GM19193 (cell line): ENCODE data around the gene PDF.

Source experiments
- POLR2A ChIP-seq: IDR thresholded peaks from 4 replicates; pipeline ENCODE4 v1.6.1; 2011; ENCODE audit not compliant: insufficient read depth, insufficient read length; ENCODE audit errors: extremely low read depth

Gene PDF

DNA sequence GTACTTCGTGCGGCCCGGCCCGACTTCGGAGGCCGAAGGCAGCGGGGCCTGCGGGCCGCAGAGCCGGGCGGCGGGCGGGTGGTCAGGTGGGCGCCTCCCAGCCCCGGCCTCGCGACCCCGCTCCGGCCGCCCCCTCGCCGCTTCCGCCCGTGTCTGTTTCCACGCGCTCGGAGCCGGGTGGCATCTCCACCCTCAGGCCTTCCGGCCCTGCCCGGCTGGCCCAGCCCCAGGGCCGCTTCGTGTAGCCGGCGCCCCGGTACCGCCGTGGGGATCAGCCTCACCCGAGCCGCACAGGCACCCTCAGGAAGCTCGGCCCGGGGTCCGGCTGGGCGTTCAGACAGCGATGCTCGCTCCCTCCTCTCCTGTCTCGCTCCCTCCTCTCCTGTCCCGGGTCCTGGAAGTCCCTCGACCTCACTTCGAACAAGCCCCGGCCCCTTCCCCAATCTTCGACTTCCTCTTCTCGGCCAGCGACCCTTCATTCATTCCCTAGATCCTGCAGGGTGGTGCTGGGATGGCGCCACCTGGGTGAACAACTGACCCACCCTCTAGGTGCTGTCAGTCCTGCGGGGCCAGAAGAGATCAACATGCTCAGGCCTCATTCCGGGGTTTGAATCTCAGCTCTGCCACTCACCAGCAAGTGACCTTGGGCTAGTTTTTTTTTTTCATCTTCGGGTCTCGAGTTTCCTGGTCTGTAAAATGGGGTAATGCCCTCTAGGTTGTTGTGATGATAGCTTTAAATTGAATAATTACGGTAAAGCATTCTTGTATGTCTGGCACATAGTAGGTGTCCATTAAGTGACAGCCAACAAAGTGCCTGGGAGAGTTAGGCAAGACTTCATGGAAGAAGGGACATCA is 18.6 kb downstream of the PDF start:
- no peak for TF ChIP-seq POLR2A

DNA sequence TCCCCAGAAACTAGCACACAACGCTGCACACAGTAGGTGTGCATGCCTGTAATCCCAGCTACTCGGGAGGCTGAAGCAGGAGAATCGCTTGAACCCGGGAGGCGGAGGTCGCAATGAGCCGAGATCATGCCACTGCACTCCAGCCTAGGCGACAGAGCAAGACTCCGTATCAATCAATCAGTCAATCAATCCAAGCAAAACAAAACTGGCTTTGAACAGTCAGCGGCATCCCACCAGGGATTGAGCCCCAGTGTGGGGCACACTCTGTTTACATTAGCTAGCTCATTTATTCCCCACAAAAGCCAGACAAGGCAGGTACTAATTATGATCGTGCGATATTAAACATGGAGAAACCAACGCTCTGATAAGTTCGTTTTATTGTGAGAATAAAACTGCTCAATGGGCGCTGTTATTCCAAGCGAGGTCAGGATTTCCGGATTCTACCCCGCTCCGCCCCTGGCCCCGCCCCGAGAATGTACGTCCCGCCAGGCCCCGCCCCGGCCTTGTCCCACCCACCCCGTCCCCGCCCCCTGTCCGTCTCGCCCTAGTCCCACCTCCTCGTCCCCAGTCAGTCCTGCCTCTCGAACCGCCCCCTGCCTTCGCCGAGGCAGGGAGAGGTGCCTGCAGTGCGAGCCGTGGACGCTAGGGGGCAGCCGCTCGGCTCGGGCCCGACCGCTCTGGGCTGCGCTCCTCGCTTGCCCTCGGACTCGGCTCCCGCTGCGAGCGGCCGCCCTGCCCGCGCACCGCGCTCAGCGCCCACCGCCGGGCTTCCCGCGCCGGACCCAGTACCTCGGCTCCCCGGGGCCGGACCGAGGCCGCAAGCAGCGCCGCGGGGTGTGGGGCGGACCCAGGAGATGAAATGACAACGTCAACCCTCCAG is 19.5 kb downstream of the PDF start, which contains the start of gene VPS4A:
TSS of gene VPS4A (plus strand) at position 698 of the 880 bp plus-strand sequence. CDS start at position 860, 162 bp downstream.
- peak; percentile 77 for TF ChIP-seq POLR2A

DNA sequence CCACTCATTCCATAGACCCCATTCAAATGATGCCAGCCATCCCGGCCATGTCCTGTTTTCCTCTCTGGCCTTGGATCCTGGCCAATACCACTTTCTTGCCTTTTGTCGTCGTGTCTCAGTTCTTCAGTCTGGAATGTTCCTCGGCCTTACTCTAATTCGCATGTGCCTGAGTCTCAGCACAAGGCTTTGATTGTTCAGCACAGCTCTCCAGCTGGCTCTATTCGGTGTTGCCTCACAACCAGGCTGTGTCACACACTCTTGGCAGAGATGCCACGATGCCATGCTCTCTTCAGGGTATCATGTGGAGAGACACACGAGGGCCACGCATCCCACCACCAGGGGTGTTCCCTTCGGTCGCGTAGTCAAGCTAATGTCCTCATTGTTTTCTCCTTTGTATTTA is 21.1 kb downstream of the PDF start:
- no peak for TF ChIP-seq POLR2A

DNA sequence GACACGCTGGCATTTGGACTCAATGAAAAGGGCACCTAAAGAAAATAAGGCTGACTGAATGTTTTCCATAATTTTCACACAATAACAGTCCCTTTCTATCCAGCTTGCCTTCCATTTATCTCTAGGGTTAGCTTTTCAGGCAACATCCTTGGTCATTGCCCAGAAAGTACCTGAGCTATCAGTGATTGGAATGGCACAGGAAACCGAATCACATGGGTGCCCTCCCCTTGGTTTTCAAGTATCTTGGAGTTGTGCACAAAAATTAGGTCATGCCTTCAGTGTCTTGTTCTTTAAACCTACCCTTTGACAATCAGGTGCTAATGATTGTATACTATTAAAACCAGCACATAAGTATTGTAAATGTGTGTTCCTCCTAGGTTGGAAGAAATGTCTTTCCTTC is 22.5 kb downstream of the PDF start:
- no peak for TF ChIP-seq POLR2A

DNA sequence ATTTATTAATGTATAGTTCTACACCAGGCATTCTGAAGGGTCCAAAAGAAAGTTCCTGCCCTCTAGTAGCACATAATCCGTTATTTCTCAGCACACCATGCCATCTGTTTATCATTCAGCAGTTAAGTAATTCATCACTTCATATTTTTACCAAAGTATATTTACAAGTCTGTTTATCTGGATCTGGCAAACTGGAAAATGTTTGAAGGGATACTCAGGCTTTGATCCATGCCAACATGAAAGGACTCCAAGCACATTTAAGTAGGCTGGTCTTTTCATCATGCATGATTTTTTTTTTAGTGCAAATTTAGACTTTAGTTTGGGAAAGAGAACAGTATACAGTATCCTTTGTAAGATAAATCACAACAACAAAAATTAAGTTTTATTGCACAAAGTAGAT is 23.3 kb downstream of the PDF start:
- TF ChIP-seq POLR2A, result no peak

DNA sequence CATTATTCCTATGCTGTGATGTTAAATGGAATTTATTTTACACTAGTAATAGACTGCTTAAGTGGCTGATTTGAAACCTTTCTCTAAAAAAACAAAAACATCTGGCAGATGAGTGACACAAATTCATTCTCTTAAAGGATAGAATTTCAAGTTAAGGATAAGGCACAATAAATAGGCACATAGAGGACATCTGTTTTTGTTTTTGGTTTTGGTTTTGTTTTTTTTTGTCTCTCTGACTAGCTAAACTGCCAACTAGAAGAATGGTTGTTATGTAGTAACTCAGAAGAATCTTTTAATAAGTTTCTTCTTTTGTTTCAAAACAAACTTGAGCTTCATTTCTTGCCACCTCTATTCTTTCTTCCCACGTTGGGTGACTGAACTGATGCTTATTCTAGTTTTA is 24.4 kb downstream of the PDF start:
- TF ChIP-seq POLR2A, result no peak

DNA sequence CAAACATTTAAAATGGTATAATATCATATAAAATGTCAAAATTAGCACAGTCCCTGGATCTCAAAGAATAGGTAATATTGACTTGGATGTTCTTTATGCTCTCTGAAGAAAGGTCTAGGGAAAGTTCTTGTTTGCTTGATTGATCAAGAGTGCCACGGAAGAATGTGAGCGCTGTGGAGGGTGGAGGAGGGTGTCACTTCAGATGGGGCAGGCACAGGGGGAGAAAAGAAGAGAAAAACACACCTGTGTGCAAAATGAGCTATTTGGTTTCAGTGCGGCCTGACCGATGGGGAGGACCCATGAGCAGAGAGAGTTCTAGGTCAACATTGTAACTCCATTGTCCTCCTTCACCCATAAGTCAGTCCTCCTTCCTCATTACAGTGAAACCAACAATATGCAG is 28.1 kb downstream of the PDF start:
- TF ChIP-seq POLR2A, result no peak

DNA sequence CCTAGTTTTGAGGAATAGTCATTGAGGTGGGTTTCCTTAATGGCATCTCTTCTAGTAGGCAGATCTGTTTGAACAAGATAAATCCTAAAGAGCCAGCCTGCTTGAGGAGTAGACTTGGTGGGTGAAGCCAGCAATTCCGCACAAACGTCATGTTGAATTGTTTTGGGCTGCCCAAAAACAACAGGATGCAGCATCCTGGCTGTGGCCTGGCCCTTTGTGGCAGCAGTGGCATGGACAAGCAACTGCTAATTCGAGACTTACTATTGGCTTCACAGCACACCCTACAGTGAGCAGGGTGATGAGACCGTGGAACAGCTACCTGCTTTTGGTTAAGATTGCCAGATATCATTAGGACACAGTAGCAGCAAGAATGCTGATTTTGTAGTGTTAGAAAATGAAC is 28.5 kb downstream of the PDF start:
- TF ChIP-seq POLR2A, result no peak

DNA sequence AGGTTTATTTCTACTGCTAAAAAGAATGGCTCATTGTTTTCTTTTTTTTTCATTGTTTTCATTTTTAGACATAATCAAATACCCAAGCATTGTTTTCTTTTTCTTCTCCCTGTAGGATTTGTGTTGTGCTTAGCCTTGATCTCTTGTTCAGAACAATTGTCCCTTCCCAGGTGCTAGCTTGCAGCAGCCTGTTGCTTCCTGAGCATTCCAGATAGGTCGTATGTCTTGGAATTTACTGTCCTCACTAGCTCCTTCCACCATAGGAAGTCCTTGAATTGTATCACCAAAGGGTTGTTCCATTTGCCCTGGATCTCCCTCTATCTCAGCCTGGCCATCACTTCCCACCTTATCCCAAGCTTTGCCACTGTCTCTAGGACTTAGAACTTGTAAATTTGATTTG is 29.2 kb downstream of the PDF start:
- no peak for TF ChIP-seq POLR2A

DNA sequence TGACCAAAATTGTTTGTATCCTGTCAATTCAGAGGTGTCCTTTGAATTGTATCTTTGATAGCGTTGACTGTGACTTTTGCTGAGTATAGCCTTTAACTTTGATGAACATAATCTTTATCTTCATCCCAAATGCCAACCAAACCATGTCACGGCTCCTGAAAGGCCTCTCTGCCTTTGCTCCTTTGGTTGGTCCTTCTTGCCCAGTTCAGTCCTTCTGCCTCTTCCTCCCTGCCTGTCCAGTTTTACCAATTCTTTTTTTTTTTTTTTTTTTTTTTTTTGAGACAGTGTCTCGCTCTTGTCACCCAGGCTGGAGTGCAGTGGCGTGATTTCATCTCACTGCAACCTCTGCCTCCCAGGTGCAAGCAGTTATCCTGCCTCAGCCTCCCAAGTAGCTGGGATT is 32.1 kb downstream of the PDF start:
- TF ChIP-seq POLR2A, result no peak

DNA sequence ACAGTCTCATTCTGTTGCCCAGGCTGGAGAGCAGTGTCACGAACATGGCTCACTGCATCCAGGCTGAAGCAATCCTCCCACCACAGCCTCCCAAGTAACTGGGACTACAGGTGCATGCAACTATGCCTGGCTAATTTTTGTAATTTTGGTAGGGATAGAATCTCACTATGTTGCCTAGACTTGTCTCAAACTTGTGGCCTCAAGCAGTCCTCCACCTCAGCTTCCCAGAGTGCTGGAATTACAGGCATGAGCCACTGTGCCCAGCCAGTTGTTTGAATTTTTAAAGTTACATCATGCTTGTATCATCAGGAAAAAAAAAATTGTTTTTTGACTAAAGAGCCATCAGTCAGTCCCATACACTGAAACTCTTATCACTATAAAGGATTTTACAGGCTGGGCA is 36.3 kb downstream of the PDF start:
- no peak for TF ChIP-seq POLR2A

DNA sequence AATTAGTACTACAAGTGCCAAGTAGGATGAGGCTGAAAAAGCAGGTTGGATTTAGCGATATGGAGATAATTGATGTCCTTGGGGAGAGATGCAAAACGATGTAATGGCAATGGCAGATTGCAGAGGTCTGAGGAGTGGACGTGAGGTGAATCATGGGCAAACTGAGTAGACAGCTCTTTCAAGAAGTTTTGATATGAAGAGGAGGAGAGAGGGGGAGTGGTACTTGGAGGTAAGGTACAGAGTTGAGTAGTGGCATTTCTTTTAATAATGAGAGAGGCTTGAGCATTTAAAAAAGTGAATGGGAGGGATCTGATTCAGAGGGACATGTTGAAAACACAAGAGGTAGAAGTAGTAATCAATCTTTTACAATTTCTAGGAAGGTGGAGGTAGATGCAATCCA is 37.0 kb downstream of the PDF start:
- no peak for TF ChIP-seq POLR2A

DNA sequence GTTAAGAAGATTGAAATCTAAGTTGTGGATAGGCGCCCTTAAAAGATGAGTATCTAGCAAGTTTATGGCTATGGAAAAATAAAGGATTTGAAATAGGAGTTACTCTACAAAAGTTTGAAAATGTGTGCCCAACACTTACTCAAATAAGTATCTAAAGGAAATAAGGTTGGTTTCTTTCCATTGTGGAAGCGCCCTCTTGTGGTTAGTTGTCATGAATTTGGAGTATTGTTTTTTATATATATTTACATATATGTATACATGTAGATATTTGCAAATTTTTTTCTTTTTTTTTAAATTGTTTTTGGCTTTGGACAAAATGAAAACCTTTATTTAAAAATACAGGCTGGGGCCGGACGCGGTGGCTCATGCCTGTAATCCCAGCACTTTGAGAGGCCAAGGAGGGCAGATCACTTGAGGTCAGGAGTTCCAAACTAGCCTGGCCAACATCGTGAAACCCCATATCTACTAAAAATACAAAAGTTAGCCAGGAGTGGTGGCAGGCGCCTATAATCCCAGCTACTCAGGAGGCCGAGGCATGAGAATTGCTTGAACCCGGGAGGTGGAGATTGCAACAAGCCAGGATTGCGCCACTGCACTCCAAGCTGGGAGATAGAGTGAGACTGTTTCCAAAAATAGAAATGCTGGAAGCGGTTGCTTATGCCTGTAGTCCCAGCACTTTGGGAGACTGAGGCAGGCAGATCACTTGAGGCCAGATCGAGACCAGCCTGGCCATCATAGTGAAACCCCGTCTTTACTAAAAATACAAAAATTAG is 43.3 kb downstream of the PDF start:
- TF ChIP-seq POLR2A, result no peak

DNA sequence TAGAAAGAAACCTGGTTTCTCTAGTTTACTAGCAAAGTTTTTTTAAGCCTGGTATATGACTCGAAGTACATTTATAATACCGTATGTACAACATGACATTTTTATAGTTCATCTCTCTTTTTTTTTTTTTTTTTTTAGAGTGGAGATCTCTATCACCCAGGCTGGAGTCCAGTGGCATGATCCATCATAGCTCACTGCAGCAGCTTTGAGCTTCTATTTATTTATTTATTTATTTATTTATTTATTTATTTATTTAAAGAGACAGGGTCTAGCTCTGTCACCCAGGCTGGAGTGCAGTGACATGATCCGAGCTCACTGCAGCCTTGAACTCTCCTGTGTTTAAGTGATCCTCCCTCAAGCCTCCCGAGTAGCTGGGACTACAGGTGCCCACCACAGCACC is 45.1 kb downstream of the PDF start:
- no peak for TF ChIP-seq POLR2A

DNA sequence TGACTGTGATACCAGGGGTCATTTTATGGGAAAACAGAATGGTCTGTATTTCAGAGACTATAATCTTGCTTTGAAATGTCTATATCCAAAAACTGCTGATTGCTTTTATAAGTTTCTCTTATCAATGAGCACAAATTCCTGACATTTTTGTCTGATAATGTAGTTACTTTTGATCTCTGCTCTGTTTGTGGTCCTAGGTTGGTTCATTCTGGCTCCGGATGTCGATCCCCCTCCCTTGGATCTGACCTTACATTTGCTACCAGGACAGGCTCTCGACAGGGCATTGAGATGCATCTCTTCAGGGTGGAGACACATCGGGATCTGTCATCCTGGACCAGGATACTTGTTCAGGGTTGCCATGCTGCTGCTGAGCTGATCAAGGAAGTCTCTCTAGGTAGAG is 46.5 kb downstream of the PDF start:
- no peak for TF ChIP-seq POLR2A
